GM10248 (cell line): ENCODE results near the gene ZMYND10.

ENCODE experiments used
- CTCF ChIA-PET: fragments of 300-600 bp; sonication (Branson Sonifier 250); formaldehyde crosslinking; extraction: SDS; loops from one replicate; lab custom pipeline; 2021; ENCODE audit warnings: antibody characterized with exemption; lab: Yijun Ruan, JAX
- POLR2A ChIA-PET: fragments of 350-650 bp; sonication (Branson Sonifier 250); formaldehyde crosslinking; extraction: SDS; loops from one replicate; lab custom pipeline; 2020; ENCODE audit warnings: antibody characterized with exemption; lab: Yijun Ruan, JAX
- DNase-seq: peaks from one replicate; pipeline ENCODE4 v3.0.0; 2012; ENCODE audit errors: extremely low spot score
- CTCF ChIP-seq: IDR thresholded peaks from 2 replicates; pipeline ENCODE4 v1.5.1; 2012; ENCODE audit warnings: mild to moderate bottlenecking, low read depth; ENCODE audit errors: extremely low read depth, missing control alignments, control extremely low read depth

The ZMYND10 gene

DNA sequence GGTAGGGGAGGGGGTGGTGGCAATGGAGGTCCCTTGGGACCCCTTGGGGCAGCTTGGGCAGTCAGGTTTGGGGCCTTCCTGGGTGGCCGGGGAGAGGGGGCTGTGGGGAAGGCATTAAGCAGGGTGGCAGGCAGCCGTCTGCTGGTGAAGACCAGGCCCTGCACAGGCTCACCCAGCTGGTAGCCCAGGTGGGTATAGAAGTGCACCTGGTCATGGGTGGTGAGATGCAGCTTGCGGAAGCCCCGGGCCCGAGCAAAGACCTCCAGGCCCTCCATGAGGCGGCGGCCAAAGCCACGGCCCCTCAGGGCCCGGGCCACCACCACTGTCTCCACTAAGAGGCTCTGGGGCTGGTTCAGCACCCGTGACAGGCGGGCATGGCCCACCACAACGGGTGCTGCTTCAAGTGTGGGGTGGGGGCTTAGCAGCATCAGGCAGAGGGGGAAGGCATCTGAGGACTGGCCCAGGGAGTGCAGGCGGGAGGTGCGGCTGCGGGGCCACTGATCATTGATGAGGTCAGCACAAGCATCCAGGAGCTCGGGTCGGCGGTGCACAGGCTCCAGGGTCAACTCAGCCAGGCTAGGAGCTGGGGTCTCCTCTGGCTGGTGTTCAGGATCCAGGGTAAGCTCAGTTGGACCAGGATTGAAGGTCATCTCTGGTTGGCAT, 48.7 kb downstream of the ZMYND10 start:
- ChIA-PET CTCF (interaction anchor here (0.7 to 3.5 kb wide), 3 partner anchors 22 to 34 kb away, joined by 3 to 23 read pairs (median 3); no protein-coding TSS in a partner anchor), POLR2A (no interaction called here)
- TF ChIP-seq CTCF, result no peak
- no peak for DNase-seq

DNA sequence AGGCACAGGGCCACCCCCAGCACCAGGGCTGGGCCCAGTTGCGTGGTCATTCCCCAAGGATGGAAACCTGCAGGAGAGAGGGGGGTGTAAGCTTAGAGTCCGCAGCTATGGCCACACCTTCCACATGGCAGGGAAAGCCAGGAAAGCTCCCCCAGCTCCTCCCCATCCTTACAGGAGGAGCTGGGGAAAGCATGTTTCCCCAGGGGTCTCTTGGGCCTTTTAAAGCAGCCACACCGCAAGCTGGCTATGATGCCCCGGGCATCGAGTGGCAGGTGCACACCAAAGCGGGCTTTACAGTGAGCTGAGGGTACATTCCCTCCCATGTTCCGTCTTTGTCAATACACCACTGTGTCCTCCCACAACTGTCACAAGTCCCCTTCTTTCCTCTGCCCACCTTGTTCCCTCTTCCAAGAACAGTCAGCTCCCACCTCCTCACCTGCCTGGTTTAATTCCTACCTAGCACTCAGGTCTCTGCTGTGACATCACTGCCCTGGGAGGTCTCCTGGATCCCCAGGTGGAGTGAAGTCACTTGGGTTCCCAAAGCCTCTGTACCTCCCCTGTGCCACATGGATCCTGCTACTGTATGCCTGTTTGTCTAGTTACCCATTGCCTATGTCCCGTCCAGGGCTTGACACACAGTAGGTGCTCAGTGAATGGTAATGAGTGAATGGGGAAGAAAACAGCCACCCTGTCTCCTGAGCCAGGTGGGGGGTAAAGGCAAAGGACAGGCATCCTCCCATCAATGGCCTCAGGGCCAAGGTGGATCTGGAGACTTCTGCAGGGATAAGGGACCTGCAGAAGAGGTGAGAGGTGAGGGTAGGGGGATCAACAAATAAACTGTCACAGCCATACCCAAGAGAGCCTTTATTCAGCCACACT, 49.7 kb downstream of the ZMYND10 start:
- DNase-seq, result no peak
- TF ChIP-seq CTCF, result no peak
- ChIA-PET CTCF (interaction anchor here (0.9 to 2.3 kb wide), 5 partner anchors 10 to 36 kb away, joined by 3 to 8 read pairs (median 3); no protein-coding TSS in a partner anchor), POLR2A (no interaction called here)

GRCh38 chr3:50294492-50295403, 50.8 kb downstream of the ZMYND10 start:
- ChIA-PET POLR2A (no interaction called here), CTCF (interaction anchor here (1.2 to 2.3 kb wide), 4 partner anchors 11 to 35 kb away, joined by 3 to 8 read pairs (median 4); no protein-coding TSS in a partner anchor)
- no peak for DNase-seq
- no peak for TF ChIP-seq CTCF

GRCh38 chr3:50294089-50294488, 51.4 kb downstream of the ZMYND10 start:
- no peak for DNase-seq
- ChIA-PET CTCF (interaction anchor here (2.3 kb wide), 1 partner anchor 35 kb away, joined by 8 read pairs; no protein-coding TSS in a partner anchor), POLR2A (no interaction called here)
- TF ChIP-seq CTCF, result no peak

- ChIA-PET CTCF (interaction anchor here (1.6 to 2.5 kb wide), 4 partner anchors 12 to 99 kb away, joined by 3 to 8 read pairs (median 7); no protein-coding TSS in a partner anchor), POLR2A (no interaction called here)
- no peak for TF ChIP-seq CTCF
These were observed 52.3 kb downstream of the ZMYND10 start for GRCh38 chr3:50293079-50293801.

More at GRCh38 chr3:50293079-50293801, 52.3 kb downstream of the ZMYND10 start:
- no peak for DNase-seq
